CD4-positive, alpha-beta T cell (primary cell): ENCODE data around the gene GKN2. TPM values are rescaled to one million over a fixed set of nuclear protein-coding genes. Genes with fewer than 3 reads are reported as not detected.

Source experiments
- ATAC-seq: fragments of 200-7000 bp; cut with Tn5 transposase; one replicate; pipeline ENCODE4 v1.10.0; 2022; ENCODE audit warnings: mild to moderate bottlenecking; ENCODE audit not compliant: poor library complexity
- CTCF ChIA-PET: fragments of 350-600 bp; sonication (Branson Sonifier 250); formaldehyde crosslinking; loops from one replicate; lab custom pipeline; 2021; ENCODE audit warnings: antibody characterized with exemption, inconsistent platforms; lab: Charles Lee
- POLR2A ChIA-PET: fragments of 350-600 bp; sonication (Branson Sonifier 250); formaldehyde crosslinking; loops from one replicate; lab custom pipeline; 2021; ENCODE audit warnings: antibody characterized with exemption, inconsistent platforms; lab: Charles Lee
- DNase-seq, 14 experiments: peaks; one replicate each; pipeline ENCODE4 v3.0.0-alpha.2; 2013 to 2020; ENCODE audit warnings: mixed read lengths in 2 of 14
- H3K27ac ChIP-seq, 2 donors: one replicate each; pipeline versions ENCODE4 v1.5.1 to v1.7.0; 2013; ENCODE audit warnings: low read length in 2 of 2, low read depth in 1 of 2, mild to moderate bottlenecking in 1 of 2
- H3K27me3 ChIP-seq, 2 experiments: 1 replicate in 1 of 2; 2 replicates in 1 of 2; pipeline versions ENCODE4 v1.6.1 to v1.7.0; 2013; ENCODE audit warnings: low read length in 2 of 2, control low read depth in 1 of 2, mild to moderate bottlenecking in 1 of 2, moderate library complexity in 1 of 2; ENCODE audit not compliant: insufficient read depth in 2 of 2, control insufficient read depth in 1 of 2
- H3K36me3 ChIP-seq: one replicate; pipeline ENCODE4 v1.6.1; 2013; ENCODE audit warnings: low read length, control low read depth; ENCODE audit not compliant: insufficient read depth
- H3K4me1 ChIP-seq: one replicate; pipeline ENCODE4 v1.6.1; 2013; ENCODE audit warnings: low read length, control low read depth; ENCODE audit not compliant: insufficient read depth
- H3K4me3 ChIP-seq: one replicate; pipeline ENCODE4 v1.5.1; 2013; ENCODE audit warnings: mild to moderate bottlenecking, low read length, moderate library complexity
- H3K9me3 ChIP-seq, 2 experiments: 1 replicate in 1 of 2; 2 replicates in 1 of 2; pipeline versions ENCODE4 v1.6.1 to v1.7.0; 2013; ENCODE audit warnings: low read length in 2 of 2, mild to moderate bottlenecking in 2 of 2, control low read depth in 1 of 2, moderate library complexity in 1 of 2; ENCODE audit not compliant: control insufficient read depth in 1 of 2, insufficient read depth in 1 of 2
- H3K27ac Mint-ChIP-seq: one replicate; pipeline ENCODE4 v1.8.0; 2020; ENCODE audit warnings: mixed read lengths
- H3K27me3 Mint-ChIP-seq: one replicate; pipeline ENCODE4 v1.8.0; 2021; ENCODE audit warnings: mixed read lengths
- H3K36me3 Mint-ChIP-seq: one replicate; pipeline ENCODE4 v1.8.0; 2021; ENCODE audit warnings: low read depth, mixed read lengths
- H3K4me1 Mint-ChIP-seq: one replicate; pipeline ENCODE4 v1.8.0; 2021; ENCODE audit warnings: low read depth, mixed read lengths
- H3K4me3 Mint-ChIP-seq: one replicate; pipeline ENCODE4 v1.8.0; 2020; ENCODE audit warnings: mild to moderate bottlenecking, mixed read lengths
- H3K9me3 Mint-ChIP-seq: one replicate; pipeline ENCODE4 v1.8.0; 2020; ENCODE audit warnings: mixed read lengths
- CTCF ChIP-seq: fragments of 200-600 bp; IDR thresholded peaks from one replicate; pipeline ENCODE4 v1.8.0; 2022; ENCODE audit warnings: antibody characterized with exemption, mild to moderate bottlenecking
- intact Hi-C, 2 experiments: fragments of 100-400 bp; cut with DNase I in 1 of 2; cut with micrococcal nuclease in 1 of 2; formaldehyde crosslinking; loops; one replicate each; pipeline versions ENCODE4 v1.15.1 to v1.9.0; 2023 to 2025; cut with DNase I, micrococcal nuclease
- total RNA-seq, 174 experiments: library from RNA in 2 of 174; stranded (reverse) in 2 of 174; gene quantifications; one replicate each; pipeline ENCODE4 v1.2.3 and lab custom pipeline; 2021 to 2026

The GKN2 gene
- total RNA-seq, 2 experiments from 2014 or later = not detected

- Histone ChIP-seq H3K27ac (no peak overlapping the region), H3K4me1 (no peaks in the 10 kb centered on the region), H3K9me3 (no peaks in the 10 kb centered on the region), H3K4me3 (no peak overlapping the region), H3K27me3 (peaks cover 0 to 4% of the 10 kb centered on the region in 2 experiments), H3K36me3 (no peaks in the 10 kb centered on the region)
- H3K27me3 Mint-ChIP-seq = peaks cover 5% of the 10 kb centered on the region
- no peak for DNase-seq
- TF ChIP-seq CTCF = no peak
- intact Hi-C loops = no loop called here
- no peaks in the 10 kb centered on the region for H3K9me3 Mint-ChIP-seq
- no peak overlapping the region for H3K27ac Mint-ChIP-seq
- no peaks in the 10 kb centered on the region for H3K4me1 Mint-ChIP-seq
- POLR2A ChIA-PET = no interaction called here
- ATAC-seq = no peak
- H3K36me3 Mint-ChIP-seq = no peaks in the 10 kb centered on the region
- H3K4me3 Mint-ChIP-seq = no peak overlapping the region
- CTCF ChIA-PET = interaction anchor here (0.8 kb wide), 1 partner anchor 11 kb away, joined by 3 read pairs; no protein-coding TSS in a partner anchor
These were observed 20.3 kb downstream of the GKN2 start for GRCh38 chr2:68932402-68932801.

GRCh38 chr2:68931799-68932198, 20.9 kb downstream of the GKN2 start:
- Histone ChIP-seq H3K4me3 (no peak overlapping the region), H3K4me1 (no peaks in the 10 kb centered on the region), H3K27ac (no peak overlapping the region), H3K9me3 (no peaks in the 10 kb centered on the region), H3K27me3 (peaks cover 0 to 4% of the 10 kb centered on the region in 2 experiments), H3K36me3 (no peaks in the 10 kb centered on the region)
- no peak overlapping the region for H3K4me3 Mint-ChIP-seq
- no peak overlapping the region for H3K27ac Mint-ChIP-seq
- no peaks in the 10 kb centered on the region for H3K36me3 Mint-ChIP-seq
- CTCF ChIA-PET = interaction anchor here (1.1 kb wide), 1 partner anchor 223 kb away, joined by 3 read pairs; no protein-coding TSS in a partner anchor
- no peak for TF ChIP-seq CTCF
- no peaks in the 10 kb centered on the region for H3K4me1 Mint-ChIP-seq
- no peak for DNase-seq
- no peaks in the 10 kb centered on the region for H3K9me3 Mint-ChIP-seq
- no peak for ATAC-seq
- POLR2A ChIA-PET = no interaction called here
- intact Hi-C loops = no loop called here
- peaks cover 5% of the 10 kb centered on the region for H3K27me3 Mint-ChIP-seq

GRCh38 chr2:68931149-68931711, 21.5 kb downstream of the GKN2 start:
- H3K27ac Mint-ChIP-seq = no peak overlapping the region
- CTCF ChIA-PET = interaction anchor here (1.1 kb wide), 1 partner anchor 222 kb away, joined by 3 read pairs; no protein-coding TSS in a partner anchor

More at GRCh38 chr2:68931149-68931711, 21.5 kb downstream of the GKN2 start:
- ATAC-seq = no peak
- intact Hi-C loops = no loop called here
- Mint-ChIP-seq H3K9me3 (no peaks in the 10 kb centered on the region), H3K27me3 (peaks cover 5% of the 10 kb centered on the region), H3K36me3 (no peaks in the 10 kb centered on the region), H3K4me3 (no peak overlapping the region), H3K4me1 (no peaks in the 10 kb centered on the region)
- H3K4me3 ChIP-seq = no peak overlapping the region
- POLR2A ChIA-PET = no interaction called here
- H3K27me3 ChIP-seq = peaks cover 0 to 4% of the 10 kb centered on the region in 2 experiments
- no peak overlapping the region for H3K27ac ChIP-seq
- no peaks in the 10 kb centered on the region for H3K36me3 ChIP-seq
- DNase-seq = no peak
- no peak for TF ChIP-seq CTCF
- H3K9me3 ChIP-seq = no peaks in the 10 kb centered on the region
- no peaks in the 10 kb centered on the region for H3K4me1 ChIP-seq
